Measurements from ENCODE around the gene ATP2A3. TPM values are rescaled to one million over a fixed set of nuclear protein-coding genes. Genes with fewer than 3 reads are reported as not detected.

Gene ATP2A3
- total RNA-seq, 1 donor from 2014 or later: 44.4 TPM

GRCh38 chr17:3963237-3964201 is 718 bp downstream of the ATP2A3 start:
- ATAC-seq (peak; percentile 3), DNase-seq (peak; percentile 74)
- intact Hi-C loops (cut with DNase I): no loop called here
- Histone ChIP-seq H3K36me3 (no peaks in the 10 kb centered on the region), H3K4me1 (peaks cover 47% of the 10 kb centered on the region), H3K4me3 (peak overlapping the region; percentile 63), H3K27me3 (peaks cover 8% of the 10 kb centered on the region), H3K9me3 (no peaks in the 10 kb centered on the region), H3K27ac (peak overlapping the region; percentile 45)
- TF ChIP-seq, protein P1, sequence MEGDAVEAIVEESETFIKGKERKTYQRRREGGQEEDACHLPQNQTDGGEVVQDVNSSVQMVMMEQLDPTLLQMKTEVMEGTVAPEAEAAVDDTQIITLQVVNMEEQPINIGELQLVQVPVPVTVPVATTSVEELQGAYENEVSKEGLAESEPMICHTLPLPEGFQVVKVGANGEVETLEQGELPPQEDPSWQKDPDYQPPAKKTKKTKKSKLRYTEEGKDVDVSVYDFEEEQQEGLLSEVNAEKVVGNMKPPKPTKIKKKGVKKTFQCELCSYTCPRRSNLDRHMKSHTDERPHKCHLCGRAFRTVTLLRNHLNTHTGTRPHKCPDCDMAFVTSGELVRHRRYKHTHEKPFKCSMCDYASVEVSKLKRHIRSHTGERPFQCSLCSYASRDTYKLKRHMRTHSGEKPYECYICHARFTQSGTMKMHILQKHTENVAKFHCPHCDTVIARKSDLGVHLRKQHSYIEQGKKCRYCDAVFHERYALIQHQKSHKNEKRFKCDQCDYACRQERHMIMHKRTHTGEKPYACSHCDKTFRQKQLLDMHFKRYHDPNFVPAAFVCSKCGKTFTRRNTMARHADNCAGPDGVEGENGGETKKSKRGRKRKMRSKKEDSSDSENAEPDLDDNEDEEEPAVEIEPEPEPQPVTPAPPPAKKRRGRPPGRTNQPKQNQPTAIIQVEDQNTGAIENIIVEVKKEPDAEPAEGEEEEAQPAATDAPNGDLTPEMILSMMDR (IDR thresholded peaks at IDR 0.05): no peak

GRCh38 chr17:3962965-3963236 is 1.3 kb downstream of the ATP2A3 start:
- peak overlapping the region; percentile 45 for H3K27ac ChIP-seq

GRCh38 chr17:3962217-3962964 is 1.8 kb downstream of the ATP2A3 start:
- ATAC-seq (no peak), DNase-seq (no peak)
- Histone ChIP-seq H3K9me3 (no peaks in the 10 kb centered on the region), H3K4me3 (peak overlapping the region; percentile 63), H3K27me3 (peaks cover 8% of the 10 kb centered on the region), H3K4me1 (peaks cover 47% of the 10 kb centered on the region), H3K36me3 (no peaks in the 10 kb centered on the region), H3K27ac (no peak overlapping the region)
- intact Hi-C loops (cut with DNase I): no loop called here
- TF ChIP-seq, protein P1 (IDR thresholded peaks at IDR 0.05): no peak

More at GRCh38 chr17:3962965-3963236, 1.3 kb downstream of the ATP2A3 start:
- no peak for ATAC-seq
- TF ChIP-seq, protein P1 (IDR thresholded peaks at IDR 0.05): no peak
- intact Hi-C loops (cut with DNase I): no loop called here
- peak overlapping the region; percentile 63 for H3K4me3 ChIP-seq
- no peaks in the 10 kb centered on the region for H3K9me3 ChIP-seq
- H3K27me3 ChIP-seq: peaks cover 8% of the 10 kb centered on the region
- H3K4me1 ChIP-seq: peaks cover 47% of the 10 kb centered on the region
- DNase-seq: no peak
- no peaks in the 10 kb centered on the region for H3K36me3 ChIP-seq

GRCh38 chr17:3961564-3962047 is 2.6 kb downstream of the ATP2A3 start:
- Histone ChIP-seq H3K27ac (no peak overlapping the region), H3K36me3 (no peaks in the 10 kb centered on the region), H3K4me3 (no peak overlapping the region), H3K4me1 (peaks cover 47% of the 10 kb centered on the region), H3K27me3 (peaks cover 8% of the 10 kb centered on the region), H3K9me3 (no peaks in the 10 kb centered on the region)
- TF ChIP-seq, protein P1 (IDR thresholded peaks at IDR 0.05): no peak
- DNase-seq: no peak
- ATAC-seq: no peak
- intact Hi-C loops (cut with DNase I): no loop called here

DNA sequence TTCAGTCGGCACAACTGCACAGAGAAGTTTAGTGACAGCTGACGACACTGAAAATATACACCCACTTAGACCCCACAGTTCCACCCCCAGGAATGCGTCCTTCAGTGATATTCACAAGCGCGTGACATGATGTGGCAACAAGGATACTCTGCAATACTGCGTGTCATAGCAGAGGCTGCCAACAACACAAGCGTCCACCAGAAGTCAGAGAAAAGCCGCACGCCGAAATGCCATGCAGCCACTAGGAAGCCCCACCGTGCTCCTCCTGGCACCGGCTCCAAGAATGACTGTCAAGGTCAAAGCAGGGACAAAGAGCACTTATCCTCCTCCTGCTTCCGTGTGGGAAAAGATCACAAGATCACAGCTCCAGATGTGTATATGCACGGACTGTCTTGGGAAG is 3.5 kb downstream of the ATP2A3 start:
- peaks cover 47% of the 10 kb centered on the region for H3K4me1 ChIP-seq
- no peaks in the 10 kb centered on the region for H3K36me3 ChIP-seq
- no peaks in the 10 kb centered on the region for H3K9me3 ChIP-seq
- ATAC-seq: peak; percentile 53
- H3K27ac ChIP-seq: no peak overlapping the region
- no peak overlapping the region for H3K4me3 ChIP-seq
- TF ChIP-seq, protein P1 (IDR thresholded peaks at IDR 0.05): no peak
- intact Hi-C loops (cut with DNase I): no loop called here
- peaks cover 8% of the 10 kb centered on the region for H3K27me3 ChIP-seq
- no peak for DNase-seq
